ENCODE results near the gene PHF12.
"Not testable (repeated sequence)": the region's sequence is repeated elsewhere in the genome, so short reads cannot be mapped to it uniquely, and the experiment has no call there.

PHF12 gene

GRCh38 chr17:28941251-28941650 is 10.1 kb downstream of the PHF12 start:
- TF ChIP-seq CTCF (IDR thresholded peaks at IDR 0.05; ENCODE audit: control extremely low read depth, extremely low read depth, low read depth, missing control alignments) = no peak
- ChIA-PET CTCF (interaction anchor here (0.7 to 1.3 kb wide), 2 partner anchors 11 to 14 kb away, joined by 3 to 5 read pairs; no protein-coding TSS in a partner anchor), POLR2A (interaction anchor here (0.6 kb wide), 1 partner anchor 183 kb away, joined by 4 read pairs; no protein-coding TSS in a partner anchor)
- no peak for DNase-seq (ENCODE audit: extremely low spot score)

GRCh38 chr17:28940675-28941074 is 10.6 kb downstream of the PHF12 start:
- ChIA-PET CTCF (interaction anchor here (1.2 to 4.6 kb wide), 4 partner anchors 9 to 177 kb away, joined by 3 to 25 read pairs (median 6); no protein-coding TSS in a partner anchor), POLR2A (interaction anchor here (0.6 kb wide), 1 partner anchor 183 kb away, joined by 4 read pairs; no protein-coding TSS in a partner anchor)
- no peak for TF ChIP-seq CTCF (IDR thresholded peaks at IDR 0.05; ENCODE audit: control extremely low read depth, extremely low read depth, low read depth, missing control alignments)
- no peak for DNase-seq (ENCODE audit: extremely low spot score)

- CTCF ChIA-PET = interaction anchor here (1.2 to 4.6 kb wide), 5 partner anchors 10 to 177 kb away, joined by 3 to 25 read pairs (median 5); no protein-coding TSS in a partner anchor
- POLR2A ChIA-PET = no interaction called here
- no peak for DNase-seq (ENCODE audit: extremely low spot score)
- no peak for TF ChIP-seq CTCF (IDR thresholded peaks at IDR 0.05; ENCODE audit: control extremely low read depth, extremely low read depth, low read depth, missing control alignments)
Observed at GRCh38 chr17:28940142-28940541, 11.2 kb downstream of the PHF12 start.

- ChIA-PET CTCF (interaction anchor here (0.9 to 4.6 kb wide), 7 partner anchors 9 to 177 kb away, joined by 3 to 25 read pairs (median 6); partner anchors contain the start of gene DHRS13), POLR2A (no interaction called here)
- DNase-seq (ENCODE audit: extremely low spot score) = no peak
- TF ChIP-seq CTCF (IDR thresholded peaks at IDR 0.05; ENCODE audit: control extremely low read depth, extremely low read depth, low read depth, missing control alignments) = no peak
Observed at GRCh38 chr17:28938552-28938951, 12.8 kb downstream of the PHF12 start.

- ChIA-PET CTCF (interaction anchor here (1.1 to 4.6 kb wide), 14 partner anchors 8 to 292 kb away, joined by 3 to 25 read pairs (median 4); partner anchors contain the start of genes BLTP2 and DHRS13), POLR2A (interaction anchor here (0.5 to 0.6 kb wide), 2 partner anchors 99 to 136 kb away, joined by 5 to 9 read pairs; no protein-coding TSS in a partner anchor)
- DNase-seq (ENCODE audit: extremely low spot score) = no peak
- TF ChIP-seq CTCF (IDR thresholded peaks at IDR 0.05; ENCODE audit: control extremely low read depth, extremely low read depth, low read depth, missing control alignments) = no peak
Observed at GRCh38 chr17:28937044-28937729, 14.1 kb downstream of the PHF12 start.

GRCh38 chr17:28935744-28936460 is 15.4 kb downstream of the PHF12 start:
- DNase-seq (ENCODE audit: extremely low spot score) = no peak
- ChIA-PET POLR2A (no interaction called here), CTCF (interaction anchor here (1.0 to 4.6 kb wide), 8 partner anchors 10 to 291 kb away, joined by 3 to 25 read pairs (median 4); partner anchors contain the start of genes BLTP2 and DHRS13)
- no peak for TF ChIP-seq CTCF (IDR thresholded peaks at IDR 0.05; ENCODE audit: control extremely low read depth, extremely low read depth, low read depth, missing control alignments)

- DNase-seq (ENCODE audit: extremely low spot score); POLR2A ChIA-PET: not testable (repeated sequence)
- CTCF ChIA-PET = interaction anchor here (0.8 to 2.6 kb wide), 8 partner anchors 8 to 184 kb away, joined by 3 to 11 read pairs (median 4); partner anchors contain the start of gene DHRS13
Observed at GRCh38 chr17:28934508-28934907, 16.8 kb downstream of the PHF12 start.

Data from GM10248 (cell line).